Stomach (tissue), 9 donors: Measurements from ENCODE around the gene HCRTR2. TPM values are rescaled to one million over a fixed set of nuclear protein-coding genes. Genes with fewer than 3 reads are reported as not detected.

ENCODE experiments used
- DNase-seq, 2 donors: peaks; one replicate each; pipeline versions ENCODE4 v3.0.0 to v3.0.0-alpha.2; 2013 to 2019
- H3K27ac ChIP-seq, 5 donors: fragments of 200-600 bp in 4 of 5; sonication (generic) in 4 of 5; one replicate each; pipeline ENCODE4 v1.5.1; 2013 to 2019; ENCODE audit warnings: mild to moderate bottlenecking in 1 of 5, moderate library complexity in 1 of 5
- H3K27me3 ChIP-seq, 3 donors: fragments of 200-600 bp; sonication (generic); one replicate each; pipeline ENCODE4 v1.5.1; 2017 to 2019; ENCODE audit warnings: mixed run types in 1 of 3
- H3K36me3 ChIP-seq, 4 donors: fragments of 200-600 bp; sonication (generic); 1 replicate in 3 of 4; 2 replicates in 1 of 4; pipeline ENCODE4 v1.5.1; 2016 to 2019
- H3K4me1 ChIP-seq, 4 donors: fragments of 200-600 bp; sonication (generic); one replicate each; pipeline ENCODE4 v1.5.1; 2016 to 2019
- H3K4me3 ChIP-seq, 4 donors: fragments of 200-600 bp; sonication (generic) in 3 of 4; one replicate each; pipeline ENCODE4 v1.5.1; 2016 to 2019; ENCODE audit warnings: mild to moderate bottlenecking in 1 of 4
- H3K9me3 ChIP-seq, 4 donors: fragments of 200-600 bp; sonication (generic); one replicate each; pipeline ENCODE4 v1.5.1; 2016 to 2019
- EP300 ChIP-seq: sonication (generic); formaldehyde crosslinking; IDR thresholded peaks from one replicate; pipeline ENCODE4 v1.6.1; 2017; ENCODE audit warnings: antibody characterized with exemption
- POLR2A ChIP-seq, 4 donors: fragments of 450-650 bp; IDR thresholded peaks; one replicate each; pipeline ENCODE4 v1.6.1; 2016; ENCODE audit warnings: antibody characterized with exemption in 4 of 4, control low read depth in 2 of 4, mild to moderate bottlenecking in 1 of 4, moderate library complexity in 1 of 4
- POLR2AphosphoS5 ChIP-seq, 3 donors: sonication (generic); formaldehyde crosslinking; IDR thresholded peaks; one replicate each; pipeline ENCODE4 v1.6.1; 2016; ENCODE audit warnings: antibody characterized with exemption in 3 of 3
- WGBS, 5 donors: extraction: QIAGEN DNeasy Blood & Tissue Kit in 3 of 5; methylation state at CpG; one replicate each; pipeline versions ENCODE4 v1.1.5 to v1.1.7; 2013 to 2018; 5-methylcytosine and 5-hydroxymethylcytosine counted together
- intact Hi-C: fragments of 100-400 bp; cut with DNase I; formaldehyde crosslinking; loops from one replicate; pipeline ENCODE4 v1.15.1; 2023; ENCODE audit warnings: low total_unique reads
- polyA plus RNA-seq, 3 donors: library from polyadenylated mRNA; stranded (reverse); fragments of 200-250 nt; gene quantifications; one replicate each; pipeline ENCODE4 v1.2.3, GENCODE V29; 2013
- total RNA-seq, 5 donors: library from RNA; depleted of rRNA; stranded (reverse); fragments of >200 nt; gene quantifications; one replicate each; pipeline versions ENCODE4 v1.1.0 to v1.2.3, GENCODE V29; 2014 to 2016
- TF ChIP-seq, protein P1 (sequence below), 7 experiments: fragments of 450-650 bp in 4 of 7; fragments of 200-600 bp in 3 of 7; sonication (generic) in 3 of 7; IDR thresholded peaks; one replicate each; pipeline ENCODE4 v1.5.1; 2016 to 2019; ENCODE audit warnings: antibody characterized with exemption in 7 of 7, control low read depth in 2 of 7, mild to moderate bottlenecking in 1 of 7
- donor health status: healthy with polysubstance abuse.
- donor health status: Bipolar disorder and iron deficiency.
- donor health status: healthy.

HCRTR2 gene
- total and polyA plus RNA-seq, 8 donors, result not detected

GRCh38 chr6:55327169-55327568 lies 152.9 kb downstream of the HCRTR2 start, which contains the start of gene GFRAL:
Gene GFRAL (plus strand): TSS chr6:55327469. CDS start chr6:55327555, 86 bp downstream.
- WGBS, 5 donors, result 68 to 78% (median 71%) methylated on average over 5 of the region's 5 CpGs
- Histone ChIP-seq H3K27ac (no peak within 1 kb of the TSS), H3K27me3 (no peaks in the 10 kb centered on the region), H3K36me3 (no peaks in the 10 kb centered on the region), H3K4me3 (no peak within 1 kb of the TSS), H3K4me1 (no peaks in the 10 kb centered on the region), H3K9me3 (no peaks in the 10 kb centered on the region)
- no peak for DNase-seq
- no peak for TF ChIP-seq POLR2A (IDR thresholded peaks at IDR 0.05)
- no peak for TF ChIP-seq EP300
- TF ChIP-seq, protein P1, sequence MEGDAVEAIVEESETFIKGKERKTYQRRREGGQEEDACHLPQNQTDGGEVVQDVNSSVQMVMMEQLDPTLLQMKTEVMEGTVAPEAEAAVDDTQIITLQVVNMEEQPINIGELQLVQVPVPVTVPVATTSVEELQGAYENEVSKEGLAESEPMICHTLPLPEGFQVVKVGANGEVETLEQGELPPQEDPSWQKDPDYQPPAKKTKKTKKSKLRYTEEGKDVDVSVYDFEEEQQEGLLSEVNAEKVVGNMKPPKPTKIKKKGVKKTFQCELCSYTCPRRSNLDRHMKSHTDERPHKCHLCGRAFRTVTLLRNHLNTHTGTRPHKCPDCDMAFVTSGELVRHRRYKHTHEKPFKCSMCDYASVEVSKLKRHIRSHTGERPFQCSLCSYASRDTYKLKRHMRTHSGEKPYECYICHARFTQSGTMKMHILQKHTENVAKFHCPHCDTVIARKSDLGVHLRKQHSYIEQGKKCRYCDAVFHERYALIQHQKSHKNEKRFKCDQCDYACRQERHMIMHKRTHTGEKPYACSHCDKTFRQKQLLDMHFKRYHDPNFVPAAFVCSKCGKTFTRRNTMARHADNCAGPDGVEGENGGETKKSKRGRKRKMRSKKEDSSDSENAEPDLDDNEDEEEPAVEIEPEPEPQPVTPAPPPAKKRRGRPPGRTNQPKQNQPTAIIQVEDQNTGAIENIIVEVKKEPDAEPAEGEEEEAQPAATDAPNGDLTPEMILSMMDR (IDR thresholded peaks at IDR 0.05), result no peak
- TF ChIP-seq POLR2AphosphoS5 (IDR thresholded peaks at IDR 0.05), result no peak
- intact Hi-C loops, result no loop called here

Other genes starting within 250 kb of the HCRTR2 start
- gene GFRAL, start 153.0 kb downstream of the HCRTR2 start, total RNA-seq, result not detected
- not detected for gene GFRAL, start 153.0 kb downstream of the HCRTR2 start, polyA plus RNA-seq